Vagina (tissue), 2 donors: ENCODE data around the gene C16orf54.

ENCODE experiments used
- POLR2A ChIP-seq, 2 donors: fragments of 450-650 bp; IDR thresholded peaks; one replicate each; pipeline ENCODE4 v1.6.1; 2017; ENCODE audit warnings: antibody characterized with exemption in 2 of 2, mild to moderate bottlenecking in 2 of 2, moderate library complexity in 2 of 2
- TF ChIP-seq, protein P1 (sequence below), 3 experiments: fragments of 450-650 bp in 2 of 3; fragments of 200-600 bp in 1 of 3; sonication (generic) in 1 of 3; IDR thresholded peaks; one replicate each; pipeline ENCODE4 v1.5.1; 2017 to 2019; ENCODE audit warnings: antibody characterized with exemption in 3 of 3, mild to moderate bottlenecking in 2 of 3, moderate library complexity in 2 of 3

DNA sequence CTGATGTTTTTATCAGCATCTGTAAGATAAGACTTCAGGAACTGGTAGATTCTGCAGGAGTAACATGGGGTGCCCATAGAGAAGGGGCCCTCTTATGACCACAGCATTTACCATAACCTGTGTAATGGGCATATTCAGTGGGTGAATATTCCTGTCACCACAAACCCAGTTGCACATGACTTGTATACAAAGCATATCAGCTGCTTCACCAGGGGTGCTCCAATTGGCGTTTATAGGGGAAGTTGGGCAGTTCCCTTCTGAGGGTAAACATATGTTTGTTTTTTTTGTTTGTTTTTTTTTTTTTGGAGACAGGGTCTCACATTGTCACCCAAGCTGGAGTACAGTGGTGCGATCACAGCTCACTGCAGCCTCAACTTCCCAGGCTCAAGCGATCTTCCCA, 20.8 kb upstream of the C16orf54 start:
- TF ChIP-seq POLR2A (IDR thresholded peaks at IDR 0.05): no peak
- TF ChIP-seq, protein P1, sequence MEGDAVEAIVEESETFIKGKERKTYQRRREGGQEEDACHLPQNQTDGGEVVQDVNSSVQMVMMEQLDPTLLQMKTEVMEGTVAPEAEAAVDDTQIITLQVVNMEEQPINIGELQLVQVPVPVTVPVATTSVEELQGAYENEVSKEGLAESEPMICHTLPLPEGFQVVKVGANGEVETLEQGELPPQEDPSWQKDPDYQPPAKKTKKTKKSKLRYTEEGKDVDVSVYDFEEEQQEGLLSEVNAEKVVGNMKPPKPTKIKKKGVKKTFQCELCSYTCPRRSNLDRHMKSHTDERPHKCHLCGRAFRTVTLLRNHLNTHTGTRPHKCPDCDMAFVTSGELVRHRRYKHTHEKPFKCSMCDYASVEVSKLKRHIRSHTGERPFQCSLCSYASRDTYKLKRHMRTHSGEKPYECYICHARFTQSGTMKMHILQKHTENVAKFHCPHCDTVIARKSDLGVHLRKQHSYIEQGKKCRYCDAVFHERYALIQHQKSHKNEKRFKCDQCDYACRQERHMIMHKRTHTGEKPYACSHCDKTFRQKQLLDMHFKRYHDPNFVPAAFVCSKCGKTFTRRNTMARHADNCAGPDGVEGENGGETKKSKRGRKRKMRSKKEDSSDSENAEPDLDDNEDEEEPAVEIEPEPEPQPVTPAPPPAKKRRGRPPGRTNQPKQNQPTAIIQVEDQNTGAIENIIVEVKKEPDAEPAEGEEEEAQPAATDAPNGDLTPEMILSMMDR (IDR thresholded peaks at IDR 0.05): no peak
